SK-N-SH (cell line): ENCODE results near the gene PHC2.

Experiments
- CTCF ChIP-seq: fragments of 200-600 bp; sonication (generic); IDR thresholded peaks from 2 replicates; pipeline ENCODE4 v1.6.1; 2017; ENCODE audit warnings: antibody characterized with exemption, mild to moderate bottlenecking, moderate library complexity
- EP300 ChIP-seq, 2 experiments: IDR thresholded peaks; 2 replicates each; pipeline versions ENCODE4 v1.4.0 to v1.6.1; 2012; ENCODE audit warnings: borderline replicate concordance in 1 of 2, low read depth in 1 of 2, low read length in 1 of 2
- GABPA ChIP-seq: IDR thresholded peaks from 2 replicates; pipeline ENCODE4 v1.4.0; 2012; ENCODE audit warnings: low read depth, mild to moderate bottlenecking
- RCOR1 ChIP-seq: fragments of 150-350 bp; IDR thresholded peaks from 2 replicates; pipeline ENCODE4 v1.6.1; 2017; ENCODE audit warnings: antibody characterized with exemption, low read length
- RFX5 ChIP-seq: IDR thresholded peaks from 2 replicates; pipeline ENCODE4 v1.6.1; 2012; ENCODE audit warnings: mild to moderate bottlenecking, improper control_type of control experiment, low read length
- SIN3A ChIP-seq: IDR thresholded peaks from 2 replicates; pipeline ENCODE4 v1.6.1; 2012; ENCODE audit warnings: low read depth, mild to moderate bottlenecking, low read length, moderate library complexity, borderline replicate concordance
- USF2 ChIP-seq: fragments of 150-350 bp; IDR thresholded peaks from 2 replicates; pipeline ENCODE4 v1.6.1; 2017; ENCODE audit warnings: antibody characterized with exemption, low read length, low read depth, borderline replicate concordance

- TF ChIP-seq SIN3A = no peak
- no peak for TF ChIP-seq CTCF
- no peak for TF ChIP-seq GABPA
- no peak for TF ChIP-seq EP300 (IDR thresholded peaks at IDR 0.05; ENCODE audit: borderline replicate concordance in 1 of 2, low read depth in 1 of 2, low read length in 1 of 2)
- TF ChIP-seq RFX5 = no peak
- TF ChIP-seq USF2 = no peak
- no peak for TF ChIP-seq RCOR1
Observed at GRCh38 chr1:33289858-33290154, 141.1 kb downstream of the PHC2 start.
